Gastroesophageal sphincter (tissue), 4 donors: Measurements from ENCODE around the gene HACL1. TPM values are rescaled to one million over a fixed set of nuclear protein-coding genes. Genes with fewer than 3 reads are reported as not detected.
A peak's percentile ranks its signal among the peaks of the same experiment; 100 is the strongest.
"Not testable (repeated sequence)": the region's sequence is repeated elsewhere in the genome, so short reads cannot be mapped to it uniquely, and the experiment has no call there.

ENCODE experiments used
- ATAC-seq: fragments of 150-250 bp; one replicate; pipeline ENCODE4 v1.9.1; 2016; ENCODE audit warnings: mild to moderate bottlenecking, moderate library complexity
- H3K27ac ChIP-seq, 4 donors: fragments of 200-600 bp; sonication (generic) in 3 of 4; 1 replicate in 3 of 4; 2 replicates in 1 of 4; pipeline ENCODE4 v1.5.1; 2016 to 2019
- H3K27me3 ChIP-seq: fragments of 200-600 bp; sonication (generic); one replicate; pipeline ENCODE4 v1.5.1; 2019
- H3K36me3 ChIP-seq, 2 donors: fragments of 200-600 bp; sonication (generic); one replicate each; pipeline ENCODE4 v1.5.1; 2019; ENCODE audit warnings: control low read depth in 1 of 2
- H3K4me1 ChIP-seq, 3 donors: fragments of 200-600 bp; sonication (generic); 1 replicate in 2 of 3; 2 replicates in 1 of 3; pipeline ENCODE4 v1.5.1; 2016 to 2019; ENCODE audit warnings: control low read depth in 2 of 3
- H3K4me3 ChIP-seq, 2 donors: fragments of 200-600 bp; sonication (generic); one replicate each; pipeline ENCODE4 v1.5.1; 2019; ENCODE audit warnings: mild to moderate bottlenecking in 1 of 2, moderate library complexity in 1 of 2
- H3K9me3 ChIP-seq, 3 donors: fragments of 200-600 bp; sonication (generic); one replicate each; pipeline ENCODE4 v1.5.1; 2017 to 2019; ENCODE audit warnings: control low read depth in 2 of 3
- EP300 ChIP-seq: sonication (generic); formaldehyde crosslinking; IDR thresholded peaks from one replicate; pipeline ENCODE4 v1.6.1; 2017; ENCODE audit warnings: antibody characterized with exemption, mild to moderate bottlenecking
- POLR2A ChIP-seq, 2 donors: fragments of 450-650 bp; IDR thresholded peaks; one replicate each; pipeline ENCODE4 v1.6.1; 2017; ENCODE audit warnings: antibody characterized with exemption in 2 of 2, mild to moderate bottlenecking in 2 of 2, moderate library complexity in 1 of 2
- POLR2AphosphoS5 ChIP-seq: sonication (generic); formaldehyde crosslinking; IDR thresholded peaks from one replicate; pipeline ENCODE4 v1.6.1; 2017; ENCODE audit warnings: antibody characterized with exemption
- WGBS, 2 donors: methylation state at CpG; one replicate each; pipeline ENCODE4 v1.1.5; 2018; ENCODE audit warnings: low coverage in 1 of 2; 5-methylcytosine and 5-hydroxymethylcytosine counted together
- total RNA-seq, 4 donors: library from RNA; depleted of rRNA; stranded (reverse); fragments of >200 nt; gene quantifications; one replicate each; pipeline ENCODE4 v1.1.0, GENCODE V29; 2016
- TF ChIP-seq, protein P1 (sequence below), 4 experiments: fragments of 200-600 bp in 2 of 4; fragments of 450-650 bp in 2 of 4; sonication (generic) in 1 of 4; IDR thresholded peaks; one replicate each; pipeline ENCODE4 v1.5.1; 2017 to 2019; ENCODE audit warnings: antibody characterized with exemption in 4 of 4, mild to moderate bottlenecking in 2 of 4, moderate library complexity in 2 of 4

The HACL1 gene
- total RNA-seq, 4 donors from 2014 or later, result 17.0 to 37.0 (median 20.4) TPM

DNA sequence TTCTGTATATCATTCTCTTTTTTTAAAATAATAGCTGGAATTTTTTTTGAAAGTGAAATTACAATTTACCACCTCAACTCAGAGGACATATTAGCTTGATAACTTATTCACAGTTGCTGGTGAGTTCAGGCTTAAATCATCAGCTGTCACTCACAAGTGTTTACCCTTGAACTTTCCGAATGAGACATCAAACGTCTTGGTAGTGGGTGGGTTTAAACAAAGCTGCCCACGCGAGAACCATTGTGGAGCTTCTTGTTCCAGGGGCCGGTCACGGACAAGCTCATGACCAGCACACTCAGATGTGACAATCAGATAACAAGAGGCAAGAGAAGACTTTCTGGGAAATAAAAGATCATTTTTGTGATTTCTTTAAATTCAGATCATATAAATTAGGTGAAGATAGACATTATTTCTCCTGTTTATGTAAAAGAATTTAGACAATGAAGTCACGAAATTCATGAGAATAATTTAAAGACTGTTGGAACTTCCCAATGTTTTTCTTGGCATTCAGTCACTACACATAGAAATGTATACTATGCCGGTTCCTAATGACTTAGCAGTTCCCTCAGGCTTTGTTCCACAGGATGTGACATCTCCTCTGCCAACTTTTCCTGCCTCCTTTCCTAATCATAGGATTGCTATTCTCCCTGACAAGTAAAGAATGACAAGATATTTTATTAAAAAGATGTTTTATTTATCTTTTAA, 29.4 kb upstream of the HACL1 start:
- ATAC-seq, result no peak
- H3K36me3 ChIP-seq, result no peaks in the 10 kb centered on the region
- peak overlapping the region; percentile 34 to 36 for H3K4me3 ChIP-seq
- peak overlapping the region; percentile 11 to 87 (median 64) for H3K27ac ChIP-seq
- H3K9me3 ChIP-seq, result no peaks in the 10 kb centered on the region
- H3K4me1 ChIP-seq, result peaks cover 15 to 61% (median 22%) of the 10 kb centered on the region in 3 donors
- no peaks in the 10 kb centered on the region for H3K27me3 ChIP-seq
- TF ChIP-seq POLR2AphosphoS5 (no peak), POLR2A (IDR thresholded peaks at IDR 0.05) (no peak), EP300 (no peak)
- TF ChIP-seq, protein P1, sequence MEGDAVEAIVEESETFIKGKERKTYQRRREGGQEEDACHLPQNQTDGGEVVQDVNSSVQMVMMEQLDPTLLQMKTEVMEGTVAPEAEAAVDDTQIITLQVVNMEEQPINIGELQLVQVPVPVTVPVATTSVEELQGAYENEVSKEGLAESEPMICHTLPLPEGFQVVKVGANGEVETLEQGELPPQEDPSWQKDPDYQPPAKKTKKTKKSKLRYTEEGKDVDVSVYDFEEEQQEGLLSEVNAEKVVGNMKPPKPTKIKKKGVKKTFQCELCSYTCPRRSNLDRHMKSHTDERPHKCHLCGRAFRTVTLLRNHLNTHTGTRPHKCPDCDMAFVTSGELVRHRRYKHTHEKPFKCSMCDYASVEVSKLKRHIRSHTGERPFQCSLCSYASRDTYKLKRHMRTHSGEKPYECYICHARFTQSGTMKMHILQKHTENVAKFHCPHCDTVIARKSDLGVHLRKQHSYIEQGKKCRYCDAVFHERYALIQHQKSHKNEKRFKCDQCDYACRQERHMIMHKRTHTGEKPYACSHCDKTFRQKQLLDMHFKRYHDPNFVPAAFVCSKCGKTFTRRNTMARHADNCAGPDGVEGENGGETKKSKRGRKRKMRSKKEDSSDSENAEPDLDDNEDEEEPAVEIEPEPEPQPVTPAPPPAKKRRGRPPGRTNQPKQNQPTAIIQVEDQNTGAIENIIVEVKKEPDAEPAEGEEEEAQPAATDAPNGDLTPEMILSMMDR (IDR thresholded peaks at IDR 0.05), result no peak
- WGBS, 2 donors, result 12% methylated on average over 7 to 8 of the region's 8 CpGs

DNA sequence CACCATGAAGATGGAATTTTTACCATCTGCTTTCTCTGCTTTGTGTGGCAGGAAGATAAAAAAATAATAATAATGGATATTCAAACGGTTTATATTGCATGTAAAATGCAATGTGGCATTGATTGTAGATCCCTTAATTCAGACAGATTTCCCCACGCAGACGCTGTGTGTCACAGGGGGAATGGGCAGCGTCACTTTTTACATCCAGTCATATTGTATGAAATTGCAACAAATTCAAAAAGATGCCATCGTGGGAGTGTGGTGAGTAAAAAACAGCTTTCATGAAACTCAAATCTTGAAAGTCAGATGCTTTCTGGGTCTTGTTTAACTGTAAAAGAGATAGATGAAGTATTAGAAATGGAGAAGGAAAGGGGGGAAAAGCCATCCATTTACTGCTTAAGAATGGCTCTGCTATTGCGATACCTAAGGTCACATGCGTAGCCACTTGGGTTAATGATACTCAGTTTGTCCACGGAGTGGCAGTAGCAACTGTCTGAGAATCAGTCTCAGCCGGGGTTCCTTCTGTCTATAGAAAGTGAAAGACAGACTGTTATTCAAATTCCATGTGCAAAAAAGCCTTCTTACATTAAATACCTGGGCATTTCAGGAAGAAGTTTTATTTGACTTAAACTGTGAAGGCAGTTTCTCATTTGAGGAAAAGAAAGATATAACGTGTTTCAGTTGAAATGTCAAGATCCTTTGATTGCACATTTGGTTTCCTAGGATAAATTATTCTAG, 28.7 kb upstream of the HACL1 start:
- WGBS, 2 donors, result 27 to 36% methylated on average over 10 of the region's 10 CpGs
- Histone ChIP-seq H3K9me3 (no peaks in the 10 kb centered on the region), H3K4me3 (peak overlapping the region; percentile 34 to 36), H3K4me1 (peaks cover 8 to 53% (median 18%) of the 10 kb centered on the region in 3 donors), H3K27me3 (no peaks in the 10 kb centered on the region), H3K27ac (peak overlapping the region; percentile 11 to 87 (median 64)), H3K36me3 (no peaks in the 10 kb centered on the region)
- TF ChIP-seq, protein P1 (IDR thresholded peaks at IDR 0.05), result peak; percentile 75 to 92 (median 84)
- no peak for TF ChIP-seq POLR2A (IDR thresholded peaks at IDR 0.05)
- TF ChIP-seq POLR2AphosphoS5, result no peak
- no peak for TF ChIP-seq EP300
- ATAC-seq, result peak; percentile 81

DNA sequence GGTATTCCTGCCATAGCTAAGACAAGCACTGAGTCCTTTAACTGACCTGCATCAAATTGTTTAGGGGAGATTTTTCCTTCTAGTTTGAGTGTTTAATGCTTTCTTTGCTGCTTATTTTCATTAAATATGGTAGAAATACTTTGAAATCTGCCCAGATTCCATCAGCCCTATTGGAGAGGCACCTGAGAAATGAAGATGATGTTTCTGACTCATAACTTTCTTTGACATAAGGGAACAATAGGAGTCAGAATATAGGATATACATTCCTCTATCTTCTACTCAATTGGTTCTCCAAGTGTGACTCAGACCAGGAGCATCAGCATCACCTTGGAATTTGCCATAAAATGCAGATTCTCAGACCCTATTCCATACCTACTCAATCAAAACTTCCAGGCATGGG, 27.6 kb upstream of the HACL1 start:
- Histone ChIP-seq H3K4me3 (no peak overlapping the region), H3K4me1 (peaks cover 4 to 43% (median 7%) of the 10 kb centered on the region in 3 donors), H3K27ac (no peak overlapping the region), H3K27me3 (no peaks in the 10 kb centered on the region), H3K36me3 (no peaks in the 10 kb centered on the region), H3K9me3 (no peaks in the 10 kb centered on the region)
- no peak for ATAC-seq
- TF ChIP-seq POLR2AphosphoS5 (no peak), EP300 (no peak), POLR2A (IDR thresholded peaks at IDR 0.05) (no peak)
- TF ChIP-seq, protein P1 (IDR thresholded peaks at IDR 0.05), result no peak

DNA sequence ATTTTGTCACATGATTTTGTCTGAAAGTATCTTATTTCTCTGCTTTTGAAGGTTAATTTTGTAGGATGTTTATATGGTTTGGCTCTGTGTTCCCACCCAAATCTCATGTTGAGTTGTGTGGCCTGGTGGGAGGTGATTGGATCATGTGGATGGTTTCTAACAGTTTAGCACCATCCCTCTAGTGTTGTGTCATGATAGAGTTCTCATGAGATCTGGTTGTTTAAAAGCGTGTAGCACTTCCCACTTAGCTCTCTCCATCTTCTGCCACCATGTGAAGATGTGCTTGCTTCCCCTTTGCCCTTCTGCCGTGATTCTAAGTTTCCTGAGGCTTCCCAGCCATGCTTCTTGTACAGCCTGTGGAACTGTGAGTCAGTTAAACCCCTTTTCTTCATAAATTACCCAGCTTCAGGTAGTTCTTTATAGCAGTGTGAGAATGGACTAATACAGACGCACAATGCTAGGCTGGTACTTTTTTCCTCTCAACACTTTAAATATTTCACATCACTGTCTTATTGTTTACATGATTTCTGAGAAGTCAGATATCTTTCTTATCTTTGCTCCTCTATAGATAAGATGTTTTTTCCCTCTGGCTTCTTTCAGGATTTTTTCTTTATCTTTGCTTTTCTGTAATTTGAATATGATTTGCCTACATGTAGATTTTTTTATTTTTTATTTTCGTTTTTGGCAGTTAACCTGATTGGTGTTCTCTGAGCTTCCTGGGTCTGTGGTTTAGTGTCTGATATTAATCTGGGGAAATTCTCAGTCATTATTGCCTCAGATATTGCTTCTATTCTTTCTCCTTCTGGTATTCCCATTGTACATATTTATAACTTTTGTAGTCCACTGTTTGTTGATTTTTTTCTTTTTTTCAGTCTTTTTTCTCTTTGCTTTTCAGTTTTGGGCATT, 22.4 kb upstream of the HACL1 start:
- Histone ChIP-seq H3K27me3 (no peaks in the 10 kb centered on the region), H3K4me1 (no peaks in the 10 kb centered on the region), H3K4me3 (no peak overlapping the region), H3K36me3 (peaks cover 0 to 4% of the 10 kb centered on the region in 2 donors), H3K9me3 (peaks cover 0 to 20% (median 0%) of the 10 kb centered on the region in 3 donors), H3K27ac (no peak overlapping the region)
- TF ChIP-seq, protein P1 (IDR thresholded peaks at IDR 0.05), result no peak
- TF ChIP-seq POLR2A (IDR thresholded peaks at IDR 0.05) (no peak), POLR2AphosphoS5 (no peak), EP300 (no peak)
- no peak for ATAC-seq
- WGBS, 2 donors, result 61 to 72% methylated on average over 3 to 4 of the region's 4 CpGs

DNA sequence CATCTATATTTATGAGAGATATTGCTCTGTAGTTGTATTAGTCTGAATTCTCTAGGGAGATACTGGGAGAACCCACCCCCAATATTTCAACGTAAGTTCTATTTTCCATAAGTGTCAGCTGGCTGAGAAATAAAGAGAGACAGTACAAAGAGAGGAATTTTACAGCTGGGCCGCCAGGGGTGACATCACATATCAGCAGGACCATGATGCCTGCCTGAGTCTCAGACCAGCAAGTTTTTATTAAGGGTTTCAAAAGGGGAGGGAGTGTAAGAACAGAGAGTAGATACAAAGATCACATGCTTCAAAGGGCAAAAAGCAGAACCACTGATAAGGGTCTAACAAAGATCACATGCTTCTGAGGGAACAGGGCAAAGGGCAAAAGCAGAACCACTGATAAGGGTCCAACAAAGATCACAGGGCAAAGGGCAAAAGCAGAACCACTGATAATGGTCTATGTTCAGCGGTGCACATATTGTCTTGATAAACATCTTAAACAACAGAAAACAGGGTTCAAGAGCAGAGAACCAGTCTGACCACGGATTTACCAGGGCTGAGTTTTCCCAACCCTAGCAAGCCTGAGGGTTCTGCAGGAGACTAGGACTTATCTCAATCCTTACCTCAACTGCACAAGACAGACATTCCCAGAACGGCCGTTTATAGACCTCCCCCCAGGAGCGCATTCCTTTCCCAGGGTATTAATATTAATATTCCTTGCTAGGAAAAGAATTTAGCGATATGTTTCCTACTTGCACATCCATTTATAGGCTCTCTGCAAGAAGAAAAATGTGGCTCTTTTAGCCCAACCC, 18.5 kb upstream of the HACL1 start:
- H3K27ac ChIP-seq, H3K4me1 ChIP-seq, ATAC-seq, H3K27me3 ChIP-seq, H3K36me3 ChIP-seq, H3K4me3 ChIP-seq: not testable (repeated sequence)
- H3K9me3 ChIP-seq, result peaks cover 0 to 20% (median 0%) of the 10 kb centered on the region in 3 donors
- WGBS, 2 donors, result 89% methylated on average over 6 to 7 of the region's 8 CpGs
